ENCODE data around the gene TSKU. TPM values are rescaled to one million over a fixed set of nuclear protein-coding genes. Genes with fewer than 3 reads are reported as not detected.
"Not testable (repeated sequence)": the region's sequence is repeated elsewhere in the genome, so short reads cannot be mapped to it uniquely, and the experiment has no call there.

The TSKU gene, protein sequence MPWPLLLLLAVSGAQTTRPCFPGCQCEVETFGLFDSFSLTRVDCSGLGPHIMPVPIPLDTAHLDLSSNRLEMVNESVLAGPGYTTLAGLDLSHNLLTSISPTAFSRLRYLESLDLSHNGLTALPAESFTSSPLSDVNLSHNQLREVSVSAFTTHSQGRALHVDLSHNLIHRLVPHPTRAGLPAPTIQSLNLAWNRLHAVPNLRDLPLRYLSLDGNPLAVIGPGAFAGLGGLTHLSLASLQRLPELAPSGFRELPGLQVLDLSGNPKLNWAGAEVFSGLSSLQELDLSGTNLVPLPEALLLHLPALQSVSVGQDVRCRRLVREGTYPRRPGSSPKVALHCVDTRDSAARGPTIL
- 23.5 and 24.2 TPM in 2 replicates for total RNA-seq

GRCh38 chr11:76783294-76783895, at the start of gene TSKU:
Gene TSKU, plus strand, starts transcription at chr11:76783356. Its CDS starts 12,261 bp downstream, at chr11:76795617.
- Histone ChIP-seq H3K27me3 (ENCODE audit: insufficient read depth, low read length) (no peaks in the 10 kb centered on the region), H3K4me3 (ENCODE audit: insufficient read depth, low read length) (peak within 1 kb of the TSS; percentile 93), H3K9me3 (ENCODE audit: low read depth, low read length) (no peaks in the 10 kb centered on the region), H4K20me1 (ENCODE audit: insufficient read depth, low read length) (peaks cover 40% of the 10 kb centered on the region), H3K79me2 (ENCODE audit: insufficient read depth, low read length) (peaks cover 50% of the 10 kb centered on the region), H3K4me1 (ENCODE audit: insufficient read depth, low read length) (peaks cover 33% of the 10 kb centered on the region), H2AFZ (ENCODE audit: low read length) (peak within 1 kb of the TSS; percentile 96), H3K36me3 (ENCODE audit: insufficient read depth, low read length) (no peaks in the 10 kb centered on the region), H3K4me2 (ENCODE audit: insufficient read depth, low read length) (peak within 1 kb of the TSS; percentile 94), H3K27ac (ENCODE audit: low read depth, low read length) (peak within 1 kb of the TSS; percentile 89)
- TF ChIP-seq CTCF (IDR thresholded peaks at IDR 0.05; ENCODE audit: extremely low read depth, low read depth, low read length) = no peak
- DNase-seq (ENCODE audit: insufficient read length, low spot score, missing footprints) = no peak

- not testable (repeated sequence) for H3K9me3 ChIP-seq (ENCODE audit: low read depth, low read length); H3K36me3 ChIP-seq (ENCODE audit: insufficient read depth, low read length); H4K20me1 ChIP-seq (ENCODE audit: insufficient read depth, low read length); H3K4me1 ChIP-seq (ENCODE audit: insufficient read depth, low read length); H3K27ac ChIP-seq (ENCODE audit: low read depth, low read length); H3K4me3 ChIP-seq (ENCODE audit: insufficient read depth, low read length); H2AFZ ChIP-seq (ENCODE audit: low read length); H3K27me3 ChIP-seq (ENCODE audit: insufficient read depth, low read length); H3K4me2 ChIP-seq (ENCODE audit: insufficient read depth, low read length); H3K79me2 ChIP-seq (ENCODE audit: insufficient read depth, low read length)
- DNase-seq (ENCODE audit: insufficient read length, low spot score, missing footprints) = peak; percentile 94
- peak; percentile 37 for TF ChIP-seq CTCF (IDR thresholded peaks at IDR 0.05; ENCODE audit: extremely low read depth, low read depth, low read length)
Measured at GRCh38 chr11:76733906-76734305, 49.2 kb upstream of the TSKU start.

DNA sequence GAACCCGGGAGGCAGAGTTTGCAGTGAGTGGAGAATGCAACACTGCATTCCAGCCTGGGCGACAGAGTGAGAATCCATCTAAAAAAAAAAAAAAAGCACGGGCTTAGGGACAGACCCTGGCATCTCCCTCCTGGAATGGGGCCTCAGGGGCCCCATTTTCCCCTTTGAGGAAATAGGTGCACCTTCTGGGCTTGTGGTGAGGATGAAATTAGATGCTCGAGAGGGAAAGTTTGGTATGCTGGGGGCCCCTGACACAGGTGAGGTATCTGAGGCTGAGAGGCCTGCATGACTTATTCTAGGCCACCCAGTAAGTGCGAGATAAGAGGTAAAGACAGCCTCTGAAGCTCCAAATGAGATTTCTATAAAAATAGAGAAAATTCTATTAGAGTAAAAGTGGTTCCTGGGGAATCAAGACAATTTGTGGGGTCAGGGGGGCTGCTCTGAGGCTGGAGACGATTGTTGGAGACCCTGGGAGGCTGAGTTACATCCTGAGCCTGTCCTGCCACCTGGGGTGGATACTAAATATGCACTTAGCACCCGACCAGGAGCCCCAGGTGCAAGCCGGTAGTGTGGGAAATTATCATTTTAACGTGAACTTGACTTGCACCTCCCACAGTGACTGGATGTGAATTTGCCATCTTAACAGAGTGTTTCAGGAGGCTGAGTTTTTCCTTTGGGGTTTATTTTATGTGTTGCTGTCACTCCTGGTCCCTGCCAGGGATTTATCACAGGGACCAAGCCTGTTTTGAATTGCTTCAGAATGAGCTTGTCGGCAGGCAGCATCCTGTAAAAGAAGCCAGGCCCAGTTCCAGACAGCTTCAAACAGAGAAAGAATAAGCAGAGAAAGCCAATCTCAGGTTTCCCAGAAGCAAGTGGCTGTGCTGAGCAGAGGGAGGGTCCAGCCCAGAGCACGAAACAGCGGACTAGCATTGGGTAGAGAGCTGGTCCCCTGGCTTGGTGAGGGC, 48.4 kb upstream of the TSKU start:
- Histone ChIP-seq H3K4me2 (ENCODE audit: insufficient read depth, low read length) (no peak overlapping the region), H4K20me1 (ENCODE audit: insufficient read depth, low read length) (no peaks in the 10 kb centered on the region), H3K79me2 (ENCODE audit: insufficient read depth, low read length) (no peaks in the 10 kb centered on the region), H3K27me3 (ENCODE audit: insufficient read depth, low read length) (peaks cover 4% of the 10 kb centered on the region), H2AFZ (ENCODE audit: low read length) (no peak overlapping the region), H3K36me3 (ENCODE audit: insufficient read depth, low read length) (no peaks in the 10 kb centered on the region), H3K9me3 (ENCODE audit: low read depth, low read length) (no peaks in the 10 kb centered on the region), H3K27ac (ENCODE audit: low read depth, low read length) (no peak overlapping the region), H3K4me1 (ENCODE audit: insufficient read depth, low read length) (no peaks in the 10 kb centered on the region), H3K4me3 (ENCODE audit: insufficient read depth, low read length) (no peak overlapping the region)
- DNase-seq (ENCODE audit: insufficient read length, low spot score, missing footprints) = no peak
- TF ChIP-seq CTCF (IDR thresholded peaks at IDR 0.05; ENCODE audit: extremely low read depth, low read depth, low read length) = no peak
